Hippocampal formation (tissue), 2 donors: ENCODE data around the gene ETF1.

ENCODE experiments used
- DNase-seq, 2 donors: peaks; one replicate each; lab custom pipeline; 2025; lab: John Stamatoyannopoulos, UW

The ETF1 gene

DNA sequence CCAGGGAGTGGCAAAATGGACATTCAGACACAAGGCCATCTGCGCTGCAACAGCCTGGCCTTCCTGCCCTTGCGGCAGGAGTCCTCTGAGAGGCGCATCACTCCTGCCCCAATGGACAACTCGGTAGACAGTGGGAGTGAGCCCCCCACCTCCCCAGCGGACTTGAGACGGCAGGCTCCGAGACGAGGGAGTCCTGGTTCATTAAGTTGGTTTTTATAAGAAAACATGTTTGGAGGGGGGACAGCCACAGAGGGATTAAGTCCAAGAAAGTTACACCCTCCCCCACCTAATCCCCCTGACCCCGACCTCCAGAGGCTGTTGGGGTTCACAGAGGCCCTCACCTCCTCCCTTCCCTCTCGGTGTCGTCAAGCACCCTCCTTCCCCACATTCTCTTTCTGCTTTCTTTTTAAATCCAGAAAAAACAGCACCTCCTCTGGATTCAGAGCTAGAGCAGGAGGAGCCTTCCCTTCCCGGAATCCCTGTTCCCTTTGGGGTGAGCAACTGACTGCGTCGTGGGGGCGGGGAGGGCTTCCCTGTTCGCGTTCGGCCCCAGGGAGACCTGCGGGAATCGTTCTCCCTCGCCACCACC lies 79.5 kb downstream of the ETF1 start:
- DNase-seq = peak in 1 of 2 donors; percentile 79

DNA sequence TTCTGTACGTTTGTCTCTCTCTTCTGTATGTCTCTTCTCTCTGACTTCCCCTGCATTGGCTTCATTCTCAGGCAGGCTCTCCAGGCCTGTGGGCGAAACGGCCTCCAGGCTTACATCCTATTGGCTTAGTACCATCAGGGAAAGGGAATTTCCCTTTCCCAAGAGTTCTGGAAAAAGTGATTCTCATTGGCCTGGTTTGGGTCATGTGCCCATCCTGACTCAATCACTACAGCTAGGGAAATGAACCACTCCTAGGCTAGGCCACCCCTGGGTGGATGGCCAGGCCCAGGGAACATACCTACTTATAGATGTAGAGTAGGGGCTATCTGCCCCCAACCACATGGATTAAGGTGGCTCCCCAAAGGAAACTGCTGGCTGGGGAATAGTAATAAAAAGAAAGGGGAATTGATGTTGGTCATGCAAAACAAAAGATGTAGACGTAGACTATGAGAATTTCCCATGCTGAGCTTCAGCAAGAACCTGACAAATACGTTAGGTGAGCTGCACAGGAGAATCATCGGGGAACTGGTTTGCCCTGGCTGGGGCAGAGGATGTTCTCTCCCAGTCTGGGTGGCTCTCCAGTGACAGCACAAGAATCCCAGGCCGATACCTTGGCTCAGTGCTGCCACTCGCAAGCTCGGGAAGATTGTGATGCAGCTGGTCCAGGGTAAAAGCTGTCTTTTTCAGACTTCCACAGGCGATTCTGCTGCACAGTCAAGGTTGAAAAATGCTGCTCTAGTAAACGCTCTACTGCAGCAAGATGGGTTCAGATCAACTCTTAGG lies 81.5 kb downstream of the ETF1 start:
- DNase-seq = no peak

DNA sequence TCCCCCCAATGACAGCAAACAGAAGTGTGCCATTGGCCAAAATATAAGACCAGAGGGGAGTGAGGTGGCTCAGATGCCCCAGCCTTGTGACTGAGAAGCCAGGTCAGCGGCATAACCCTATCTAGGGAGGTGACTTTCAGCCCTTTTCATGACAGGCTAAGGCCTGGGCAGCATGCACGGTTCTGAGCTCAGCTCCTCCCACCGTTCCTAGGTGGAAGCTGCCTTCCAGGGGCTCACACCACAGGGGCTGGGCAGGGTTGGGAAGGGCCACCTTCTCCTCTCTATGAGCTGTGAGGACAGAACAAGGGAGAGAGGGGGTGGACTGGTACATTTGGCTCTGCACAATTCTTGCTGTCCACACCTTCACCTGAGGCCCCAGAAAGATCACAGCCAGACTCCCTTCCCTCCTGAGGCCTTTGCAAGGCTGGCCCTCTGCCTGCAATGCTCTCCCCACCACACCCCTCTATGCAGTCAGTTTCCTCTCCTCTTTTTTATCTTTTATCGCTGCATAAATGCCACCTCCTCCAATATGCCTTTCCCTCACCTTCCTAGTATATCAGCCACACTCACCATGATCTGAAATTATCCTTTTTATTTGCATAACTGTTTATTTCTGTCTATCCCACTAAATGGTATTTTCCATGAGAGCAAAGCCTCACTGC lies 82.9 kb downstream of the ETF1 start:
- DNase-seq = no peak

DNA sequence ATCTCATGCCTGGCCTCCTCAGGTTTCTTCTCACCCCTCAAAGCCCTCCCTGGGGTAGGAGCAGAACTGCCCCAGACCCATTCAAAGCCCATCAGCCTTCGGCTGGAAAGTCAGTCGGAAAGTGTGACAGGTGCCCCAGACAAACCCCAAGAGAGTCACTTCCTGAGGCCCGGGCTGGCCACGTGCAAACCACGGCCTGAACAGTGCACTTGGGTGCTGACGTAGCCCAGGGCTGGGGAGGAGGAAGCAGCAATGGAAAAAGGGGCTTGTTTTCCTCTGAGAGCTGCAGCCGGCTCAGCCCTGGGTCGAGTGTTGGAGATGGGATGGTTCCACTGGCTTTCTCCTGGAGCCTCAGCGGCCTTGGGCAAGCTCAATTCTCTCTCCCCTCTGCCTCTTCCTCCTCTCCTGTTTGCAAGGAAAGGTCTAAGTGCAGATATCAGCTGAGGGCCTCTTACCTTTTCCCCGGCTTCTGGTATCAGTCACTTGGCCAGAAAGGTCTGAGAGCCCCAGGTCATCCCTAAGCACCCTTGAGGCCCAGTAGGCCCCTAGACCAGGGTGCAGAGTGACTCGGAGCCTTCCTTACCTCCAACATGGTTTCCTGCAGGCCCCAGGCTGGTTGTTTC lies 83.6 kb downstream of the ETF1 start:
- no peak for DNase-seq

DNA sequence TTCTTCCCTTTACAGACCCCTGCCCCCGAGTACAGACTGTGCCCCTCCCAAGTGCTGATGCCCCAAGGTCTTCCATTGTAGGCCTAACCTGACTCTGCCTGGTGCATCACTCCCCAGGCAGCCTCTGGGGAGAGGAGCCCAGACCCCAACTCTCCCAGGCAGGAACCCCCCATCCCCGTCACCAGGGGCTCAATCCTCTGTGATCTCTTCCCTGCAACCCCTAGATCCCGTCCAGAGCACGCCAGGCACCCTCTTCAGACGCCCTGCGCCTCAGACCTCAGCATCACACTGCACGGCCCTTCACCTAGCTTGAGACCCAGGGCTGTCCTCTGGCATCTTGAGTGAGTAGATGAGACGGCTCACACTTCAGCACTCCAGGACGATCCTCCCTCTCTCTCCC lies 84.2 kb downstream of the ETF1 start:
- no peak for DNase-seq

DNA sequence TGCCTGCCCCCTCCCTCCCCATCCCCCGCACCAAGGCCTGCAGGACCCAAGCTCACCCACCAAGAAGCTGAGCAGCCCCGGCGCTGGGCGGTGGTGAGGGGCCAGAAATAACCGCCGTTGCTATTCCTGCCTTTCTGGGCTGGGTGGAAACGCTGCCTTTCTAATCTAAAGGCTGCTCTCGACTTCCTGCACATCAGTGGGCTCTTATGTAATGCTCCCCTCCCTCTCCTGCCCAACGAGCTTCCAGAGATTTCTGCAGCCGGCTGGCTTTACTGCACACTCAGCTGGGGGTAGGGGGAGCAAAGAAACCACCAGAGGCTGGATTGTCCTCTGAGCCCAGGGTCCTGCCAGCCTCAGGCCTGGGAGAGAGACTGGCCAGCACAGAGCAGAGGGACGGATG lies 84.7 kb downstream of the ETF1 start:
- peak in 1 of 2 donors; percentile 29 for DNase-seq

DNA sequence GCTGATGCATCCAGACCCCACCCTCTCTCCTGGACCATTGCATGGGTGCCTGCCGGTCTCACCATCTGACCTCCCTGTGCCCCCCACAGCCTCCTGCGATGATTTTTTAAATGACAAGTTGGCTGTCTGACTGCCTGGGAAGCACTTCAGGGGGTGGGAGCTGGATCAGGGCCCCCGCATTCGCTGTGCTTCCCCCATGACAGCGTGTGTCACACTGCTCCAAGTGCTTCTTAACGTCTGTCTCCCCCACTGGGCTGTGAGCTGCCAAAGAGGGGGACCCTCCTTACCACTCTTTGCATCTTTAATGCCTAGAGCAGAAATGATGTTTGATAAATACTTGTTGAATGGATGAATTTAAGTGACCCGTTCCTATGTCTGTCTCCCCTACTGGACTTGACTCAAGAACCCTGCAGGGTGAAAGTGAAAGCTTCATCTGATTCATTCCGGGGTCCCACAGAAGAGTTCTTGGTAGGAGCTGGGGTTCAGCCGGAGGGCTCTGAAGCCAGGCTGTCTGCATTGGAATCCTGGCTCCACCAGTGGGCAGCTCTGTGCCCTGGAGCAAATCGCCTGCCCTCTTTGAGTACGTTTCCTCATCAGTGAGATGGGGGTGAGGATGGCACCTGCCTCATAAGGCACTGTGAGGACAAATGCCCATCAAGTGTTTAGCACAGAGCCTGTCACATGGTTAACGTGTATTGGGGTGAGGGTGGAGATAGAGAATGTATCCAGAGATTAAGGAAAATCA lies 85.3 kb downstream of the ETF1 start:
- no peak for DNase-seq
